Measurements from ENCODE around the gene ITFG2.

- TF ChIP-seq CTCF (IDR thresholded peaks at IDR 0.05) (no peak), POLR2A (IDR thresholded peaks at IDR 0.05) (no peak)
These were observed 27.5 kb upstream of the ITFG2 start for GRCh38 chr12:2785017-2785416.

Measured in thyroid gland (tissue), 4 donors.